ENCODE results near the gene SNAP47.

- TF ChIP-seq CTCF (conservative IDR thresholded peaks at IDR 0.05; ENCODE audit: low read length) (no peak), EZH2phosphoT487 (IDR thresholded peaks at IDR 0.05; ENCODE audit: borderline replicate concordance) (no peak)
Observed at GRCh38 chr1:227728892-227729143, 6.4 kb upstream of the SNAP47 start.

Data from Loucy (cell line).